AG04449 (cell line): ENCODE measurements around the gene SNN.

Source experiments
- CTCF ChIA-PET: fragments of 350-600 bp; formaldehyde crosslinking; extraction: SDS; loops from one replicate; lab custom pipeline; 2021; ENCODE audit warnings: antibody characterized with exemption; lab: Yijun Ruan, JAX
- POLR2A ChIA-PET: fragments of 400-600, 350-600 bp; formaldehyde crosslinking; extraction: SDS; loops from one replicate; lab custom pipeline; 2020; ENCODE audit warnings: antibody characterized with exemption, inconsistent platforms; lab: Yijun Ruan, JAX
- DNase-seq: peaks from one replicate; pipeline ENCODE4 v3.0.0-alpha.2; 2010; ENCODE audit warnings: low read depth, low spot score
- H3K4me3 ChIP-seq: 2 replicates; pipeline ENCODE4 v1.5.1; 2011; ENCODE audit warnings: low read depth, mild to moderate bottlenecking, control low read depth, low read length
- TF ChIP-seq, protein P1 (sequence below): IDR thresholded peaks from one replicate; pipeline ENCODE4 v1.5.1; 2011; ENCODE audit warnings: mild to moderate bottlenecking, moderate library complexity, low read length, control low read depth, inconsistent platforms; ENCODE audit not compliant: insufficient read depth; ENCODE audit errors: missing control alignments

Gene SNN

DNA sequence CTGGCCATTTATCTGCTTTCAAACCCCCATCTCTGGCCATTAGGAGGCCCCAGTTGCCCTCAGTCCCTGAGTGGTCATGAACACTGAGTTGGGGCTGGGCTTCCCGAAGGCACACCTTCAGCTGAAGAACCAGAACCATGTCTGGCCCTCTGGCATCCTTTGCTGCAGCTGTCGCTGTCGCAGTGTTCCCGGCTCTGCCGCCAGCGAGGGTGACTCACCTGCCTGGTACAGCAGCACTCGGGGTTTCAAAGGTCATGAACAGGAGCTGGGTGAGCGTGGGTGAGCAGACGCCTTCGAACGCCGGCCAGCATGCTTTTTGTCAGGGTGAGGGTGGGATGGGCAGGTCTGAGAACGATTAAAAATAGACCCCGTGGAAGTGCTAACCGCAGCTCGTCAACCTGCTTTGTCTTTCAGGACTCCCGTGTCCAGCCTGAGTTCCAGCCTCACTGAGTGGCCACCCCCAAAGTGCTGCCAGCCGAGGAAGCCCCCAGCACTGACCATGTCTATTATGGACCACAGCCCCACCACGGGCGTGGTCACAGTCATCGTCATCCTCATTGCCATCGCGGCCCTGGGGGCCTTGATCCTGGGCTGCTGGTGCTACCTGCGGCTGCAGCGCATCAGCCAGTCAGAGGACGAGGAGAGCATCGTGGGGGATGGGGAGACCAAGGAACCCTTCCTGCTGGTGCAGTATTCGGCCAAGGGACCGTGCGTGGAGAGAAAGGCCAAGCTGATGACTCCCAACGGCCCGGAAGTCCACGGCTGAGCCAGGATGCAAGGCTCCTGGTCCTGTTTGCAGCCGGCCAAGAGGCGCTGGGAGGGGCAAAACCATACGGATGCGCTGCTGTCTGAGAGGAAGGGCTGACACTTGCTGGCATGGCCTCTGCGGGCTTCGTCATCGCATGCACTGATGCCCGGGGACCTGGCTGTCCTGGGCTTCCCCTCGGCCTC lies 7.6 kb downstream of the SNN start:
- CTCF ChIA-PET, result no interaction called here
- no peak overlapping the region for H3K4me3 ChIP-seq
- no peak for DNase-seq
- TF ChIP-seq, protein P1, sequence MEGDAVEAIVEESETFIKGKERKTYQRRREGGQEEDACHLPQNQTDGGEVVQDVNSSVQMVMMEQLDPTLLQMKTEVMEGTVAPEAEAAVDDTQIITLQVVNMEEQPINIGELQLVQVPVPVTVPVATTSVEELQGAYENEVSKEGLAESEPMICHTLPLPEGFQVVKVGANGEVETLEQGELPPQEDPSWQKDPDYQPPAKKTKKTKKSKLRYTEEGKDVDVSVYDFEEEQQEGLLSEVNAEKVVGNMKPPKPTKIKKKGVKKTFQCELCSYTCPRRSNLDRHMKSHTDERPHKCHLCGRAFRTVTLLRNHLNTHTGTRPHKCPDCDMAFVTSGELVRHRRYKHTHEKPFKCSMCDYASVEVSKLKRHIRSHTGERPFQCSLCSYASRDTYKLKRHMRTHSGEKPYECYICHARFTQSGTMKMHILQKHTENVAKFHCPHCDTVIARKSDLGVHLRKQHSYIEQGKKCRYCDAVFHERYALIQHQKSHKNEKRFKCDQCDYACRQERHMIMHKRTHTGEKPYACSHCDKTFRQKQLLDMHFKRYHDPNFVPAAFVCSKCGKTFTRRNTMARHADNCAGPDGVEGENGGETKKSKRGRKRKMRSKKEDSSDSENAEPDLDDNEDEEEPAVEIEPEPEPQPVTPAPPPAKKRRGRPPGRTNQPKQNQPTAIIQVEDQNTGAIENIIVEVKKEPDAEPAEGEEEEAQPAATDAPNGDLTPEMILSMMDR, result no peak
- POLR2A ChIA-PET, result no interaction called here

DNA sequence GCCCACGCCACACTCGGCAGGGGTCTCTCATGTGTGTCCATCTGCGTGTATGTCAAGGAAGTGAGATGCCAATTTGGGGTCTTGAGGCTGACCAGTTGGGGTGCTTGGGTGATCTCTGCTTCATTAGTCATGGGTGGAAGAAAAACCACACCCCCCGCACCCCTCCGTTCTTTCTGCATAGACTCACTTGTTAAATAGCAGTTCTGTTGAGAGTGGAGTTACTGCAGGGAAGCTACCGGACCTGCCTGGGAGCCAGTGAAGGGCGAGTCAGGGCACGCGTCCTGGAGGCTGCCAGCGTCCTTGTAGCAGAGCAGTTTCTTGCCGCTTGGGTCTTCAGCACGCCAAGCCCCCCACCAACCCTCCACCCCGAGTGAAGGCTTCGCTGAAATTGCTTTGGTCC lies 8.5 kb downstream of the SNN start:
- TF ChIP-seq, protein P1, result no peak
- no peak for DNase-seq
- H3K4me3 ChIP-seq, result no peak overlapping the region
- ChIA-PET POLR2A (no interaction called here), CTCF (interaction anchor here (1.0 to 1.3 kb wide), 3 partner anchors 13 to 713 kb away, joined by 3 to 6 read pairs (median 3); no protein-coding TSS in a partner anchor)

DNA sequence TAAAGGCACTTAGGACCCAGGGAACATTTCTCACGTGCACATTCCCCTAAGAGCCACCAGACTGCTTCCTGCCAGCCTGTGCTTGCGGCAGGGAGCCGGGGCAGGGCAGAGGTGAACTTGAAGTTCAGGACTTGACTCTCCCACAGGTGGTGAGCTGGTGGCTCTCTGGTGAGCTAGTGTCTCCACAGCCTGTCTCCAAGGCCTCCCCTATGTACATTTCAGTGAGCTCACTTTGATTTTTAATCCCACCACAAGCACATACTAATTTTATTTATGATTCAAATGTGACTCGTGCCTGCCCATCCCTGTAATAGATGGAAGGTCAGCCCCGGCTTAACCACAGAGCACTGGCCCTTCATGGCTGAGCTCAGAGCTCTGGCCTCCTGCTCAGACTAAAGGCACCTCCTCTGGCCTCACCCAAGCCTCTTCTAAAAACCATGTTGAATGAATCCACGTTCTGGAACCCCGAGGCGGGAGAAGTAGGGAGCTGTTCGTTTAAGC lies 9.2 kb downstream of the SNN start:
- no peak overlapping the region for H3K4me3 ChIP-seq
- ChIA-PET CTCF (interaction anchor here (1.0 to 1.5 kb wide), 4 partner anchors 12 to 714 kb away, joined by 3 to 6 read pairs (median 4); no protein-coding TSS in a partner anchor), POLR2A (interaction anchor here (1.7 kb wide), 1 partner anchor 8 kb away, joined by 6 read pairs; no protein-coding TSS in a partner anchor)
- TF ChIP-seq, protein P1, result no peak
- DNase-seq, result no peak

DNA sequence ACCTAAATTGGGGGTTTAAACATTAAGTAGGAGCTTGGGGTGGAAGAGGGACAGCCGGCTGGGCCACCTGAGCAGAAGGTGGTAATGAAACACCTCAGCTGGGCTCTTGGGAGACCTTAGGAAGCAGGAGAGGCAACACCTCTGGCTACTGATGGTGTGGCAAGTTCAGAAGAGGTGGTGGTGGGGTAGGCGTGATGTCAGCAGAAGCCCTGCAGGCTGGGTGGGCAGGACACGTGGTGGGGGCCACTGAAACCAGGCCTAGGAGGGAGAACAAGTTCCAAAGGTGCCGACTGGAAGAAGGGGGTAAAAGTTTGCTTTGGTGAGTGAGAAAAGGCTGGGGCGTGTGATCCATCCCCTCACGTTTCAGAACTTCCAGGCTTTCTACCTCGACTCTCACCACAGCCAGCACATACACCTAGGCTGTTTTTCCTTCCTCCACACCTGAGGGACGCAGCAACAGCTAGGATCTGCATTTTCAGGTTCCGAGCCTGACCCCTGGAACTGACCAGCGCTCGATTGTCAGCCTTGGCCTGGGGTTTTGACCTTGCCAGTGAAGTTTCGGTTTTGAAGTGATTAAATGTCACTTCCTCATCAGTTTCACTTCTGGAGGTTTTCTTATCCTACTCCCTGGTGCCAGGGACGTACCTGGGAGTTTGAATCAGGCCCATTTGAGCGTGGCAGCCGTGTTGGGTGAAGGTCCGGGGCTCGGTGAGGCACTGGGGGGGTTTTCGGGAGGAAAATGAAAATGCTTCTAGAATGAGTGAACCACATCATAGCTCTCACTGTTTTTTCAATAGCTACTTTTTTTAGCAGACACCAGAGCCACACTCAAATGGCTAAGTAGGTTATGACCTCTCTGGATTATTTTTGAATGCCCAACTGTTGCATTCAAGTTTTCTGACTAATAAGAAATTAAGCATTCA lies 10.0 kb downstream of the SNN start:
- ChIA-PET CTCF (interaction anchor here (1.0 to 1.5 kb wide), 3 partner anchors 11 to 271 kb away, joined by 3 to 6 read pairs (median 6); no protein-coding TSS in a partner anchor), POLR2A (interaction anchor here (1.7 kb wide), 1 partner anchor 9 kb away, joined by 6 read pairs; no protein-coding TSS in a partner anchor)
- TF ChIP-seq, protein P1, result no peak
- no peak overlapping the region for H3K4me3 ChIP-seq
- no peak for DNase-seq

DNA sequence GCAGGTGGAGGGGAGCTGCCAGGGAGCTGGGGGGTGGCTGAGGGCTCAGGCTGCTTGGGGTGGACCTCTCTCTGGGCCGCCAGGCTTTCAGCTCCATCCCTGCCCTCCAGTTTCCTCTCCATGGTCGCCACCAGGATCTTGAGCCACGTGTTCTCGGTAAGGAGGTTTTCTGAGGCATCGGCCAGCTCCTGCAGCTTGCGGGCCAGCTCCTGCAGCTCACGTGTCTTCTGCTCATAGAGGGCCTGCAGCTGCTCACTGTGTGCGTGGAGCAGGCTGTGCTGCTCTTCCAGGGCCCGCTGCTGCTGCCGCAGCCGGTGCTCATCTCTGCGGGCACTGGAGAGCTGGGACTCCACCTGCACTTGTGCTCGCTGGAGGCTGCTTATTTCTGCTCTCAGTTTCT lies 11.0 kb downstream of the SNN start:
- TF ChIP-seq, protein P1, result no peak
- DNase-seq, result no peak
- POLR2A ChIA-PET, result interaction anchor here (0.6 to 1.7 kb wide), 2 partner anchors 10 to 160 kb away, joined by 3 to 6 read pairs; no protein-coding TSS in a partner anchor

More for the DNA sequence above, 11.0 kb downstream of the SNN start:
- no peak overlapping the region for H3K4me3 ChIP-seq
- CTCF ChIA-PET, result interaction anchor here (0.9 to 1.9 kb wide), 6 partner anchors 10 to 283 kb away, joined by 3 to 5 read pairs (median 4); no protein-coding TSS in a partner anchor
